ENCODE results near the gene SAMD14. TPM values are rescaled to one million over a fixed set of nuclear protein-coding genes. Genes with fewer than 3 reads are reported as not detected.

Gene SAMD14
- total and polyA plus RNA-seq, 2 of the 4 experiments (the other 2 are of a cell fraction): 1.4 to 6.2 TPM

DNA sequence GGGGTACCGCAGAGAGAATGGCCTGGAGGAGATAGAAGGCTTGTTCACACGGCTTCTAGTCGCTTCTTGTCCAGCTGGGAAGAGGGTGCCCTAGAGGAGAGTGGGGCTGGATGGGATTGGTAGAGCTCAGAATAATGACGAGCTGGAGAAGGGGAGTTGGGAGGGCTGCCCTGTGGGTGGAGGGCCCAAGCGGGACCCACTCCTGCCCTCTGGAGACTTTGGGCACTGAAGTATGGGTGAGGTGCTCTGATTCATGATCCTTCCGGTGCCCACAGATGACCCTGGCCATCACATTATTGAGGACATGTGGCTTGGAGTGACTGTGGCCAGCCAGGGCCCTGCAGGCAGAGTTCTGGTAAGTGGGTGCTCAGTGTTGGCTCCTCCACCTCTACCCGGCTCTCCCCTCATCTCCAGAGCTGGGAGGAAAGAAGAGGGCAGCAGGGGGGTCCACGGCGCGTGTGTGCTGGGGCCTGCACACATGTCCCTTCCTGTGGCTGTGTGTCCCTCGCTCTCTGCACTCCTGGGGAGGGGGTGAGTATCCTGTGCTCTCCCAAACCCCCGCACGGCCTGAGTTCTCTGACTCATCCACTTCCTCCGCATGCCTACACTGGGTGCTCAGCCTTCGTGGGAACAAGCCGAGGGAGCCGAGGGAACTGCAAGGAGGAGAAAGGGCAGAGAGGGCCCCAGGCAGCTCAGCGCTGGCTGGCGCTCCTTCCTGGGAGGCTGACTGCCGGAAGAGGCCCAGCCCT, 65.5 kb downstream of the SAMD14 start:
- peak; percentile 85 for ATAC-seq (ENCODE audit: low read depth)
- POLR2A ChIA-PET (ENCODE audit: unreplicated experiment): interaction anchor here (0.6 kb wide), 1 partner anchor 440 kb away, joined by 4 read pairs; no protein-coding TSS in a partner anchor
- TF ChIP-seq MAFK (IDR thresholded peaks at IDR 0.05; ENCODE audit: low read depth, low read length): no peak
- TF ChIP-seq RFX5 (IDR thresholded peaks at IDR 0.05; ENCODE audit: low read depth, low read length): no peak
- TF ChIP-seq MXI1 (IDR thresholded peaks at IDR 0.05; ENCODE audit: borderline replicate concordance, low read depth, low read length): no peak
- TF ChIP-seq, protein P1, sequence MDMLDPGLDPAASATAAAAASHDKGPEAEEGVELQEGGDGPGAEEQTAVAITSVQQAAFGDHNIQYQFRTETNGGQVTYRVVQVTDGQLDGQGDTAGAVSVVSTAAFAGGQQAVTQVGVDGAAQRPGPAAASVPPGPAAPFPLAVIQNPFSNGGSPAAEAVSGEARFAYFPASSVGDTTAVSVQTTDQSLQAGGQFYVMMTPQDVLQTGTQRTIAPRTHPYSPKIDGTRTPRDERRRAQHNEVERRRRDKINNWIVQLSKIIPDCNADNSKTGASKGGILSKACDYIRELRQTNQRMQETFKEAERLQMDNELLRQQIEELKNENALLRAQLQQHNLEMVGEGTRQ (IDR thresholded peaks at IDR 0.05; ENCODE audit: low read depth, low read length): 0 out of 2 replicates have a peak, but pooled peaks have one; percentile 2
- TF ChIP-seq, protein P2, sequence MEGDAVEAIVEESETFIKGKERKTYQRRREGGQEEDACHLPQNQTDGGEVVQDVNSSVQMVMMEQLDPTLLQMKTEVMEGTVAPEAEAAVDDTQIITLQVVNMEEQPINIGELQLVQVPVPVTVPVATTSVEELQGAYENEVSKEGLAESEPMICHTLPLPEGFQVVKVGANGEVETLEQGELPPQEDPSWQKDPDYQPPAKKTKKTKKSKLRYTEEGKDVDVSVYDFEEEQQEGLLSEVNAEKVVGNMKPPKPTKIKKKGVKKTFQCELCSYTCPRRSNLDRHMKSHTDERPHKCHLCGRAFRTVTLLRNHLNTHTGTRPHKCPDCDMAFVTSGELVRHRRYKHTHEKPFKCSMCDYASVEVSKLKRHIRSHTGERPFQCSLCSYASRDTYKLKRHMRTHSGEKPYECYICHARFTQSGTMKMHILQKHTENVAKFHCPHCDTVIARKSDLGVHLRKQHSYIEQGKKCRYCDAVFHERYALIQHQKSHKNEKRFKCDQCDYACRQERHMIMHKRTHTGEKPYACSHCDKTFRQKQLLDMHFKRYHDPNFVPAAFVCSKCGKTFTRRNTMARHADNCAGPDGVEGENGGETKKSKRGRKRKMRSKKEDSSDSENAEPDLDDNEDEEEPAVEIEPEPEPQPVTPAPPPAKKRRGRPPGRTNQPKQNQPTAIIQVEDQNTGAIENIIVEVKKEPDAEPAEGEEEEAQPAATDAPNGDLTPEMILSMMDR (conservative IDR thresholded peaks at IDR 0.05; ENCODE audit: low read depth, low read length): no peak
- TF ChIP-seq CEBPB (IDR thresholded peaks at IDR 0.05; ENCODE audit: low read depth, low read length): no peak
- no peak for TF ChIP-seq RCOR1 (IDR thresholded peaks at IDR 0.05; ENCODE audit: insufficient replicate concordance, low read length)
- no peak for TF ChIP-seq CHD1 (IDR thresholded peaks at IDR 0.05; ENCODE audit: low read depth, low read length)
- TF ChIP-seq MAZ (IDR thresholded peaks at IDR 0.05; ENCODE audit: borderline replicate concordance, low read depth, low read length): peak; percentile 91; the same call in 1 of the 2 replicates
- TF ChIP-seq, protein P3, sequence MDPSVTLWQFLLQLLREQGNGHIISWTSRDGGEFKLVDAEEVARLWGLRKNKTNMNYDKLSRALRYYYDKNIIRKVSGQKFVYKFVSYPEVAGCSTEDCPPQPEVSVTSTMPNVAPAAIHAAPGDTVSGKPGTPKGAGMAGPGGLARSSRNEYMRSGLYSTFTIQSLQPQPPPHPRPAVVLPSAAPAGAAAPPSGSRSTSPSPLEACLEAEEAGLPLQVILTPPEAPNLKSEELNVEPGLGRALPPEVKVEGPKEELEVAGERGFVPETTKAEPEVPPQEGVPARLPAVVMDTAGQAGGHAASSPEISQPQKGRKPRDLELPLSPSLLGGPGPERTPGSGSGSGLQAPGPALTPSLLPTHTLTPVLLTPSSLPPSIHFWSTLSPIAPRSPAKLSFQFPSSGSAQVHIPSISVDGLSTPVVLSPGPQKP (IDR thresholded peaks at IDR 0.05; ENCODE audit: borderline replicate concordance, low read depth, low read length): no peak
- TF ChIP-seq SMC3 (IDR thresholded peaks at IDR 0.05; ENCODE audit: low read depth, low read length): no peak; the same call in 1 of the 2 replicates
- peak; percentile 96 for TF ChIP-seq FOS (IDR thresholded peaks at IDR 0.05; ENCODE audit: low read depth, low read length)
- TF ChIP-seq NFE2L2 (IDR thresholded peaks at IDR 0.05; ENCODE audit: low read depth, low read length): no peak

More for the DNA sequence above, 65.5 kb downstream of the SAMD14 start:
- Histone ChIP-seq H3K4me1 (ENCODE audit: control insufficient read depth, insufficient read depth, low read length) (peaks cover 55% of the 10 kb centered on the region), H2BK15ac (ENCODE audit: low read depth, low read length) (peak overlapping the region; percentile 96; the same call in 2 of the 3 replicates), H2BK120ac (ENCODE audit: low read depth, low read length) (peak overlapping the region; percentile 99), H4K20me1 (ENCODE audit: insufficient read depth, low read length) (no peaks in the 10 kb centered on the region), H3K79me1 (ENCODE audit: low read depth in 1 of 2, low read length in 2 of 2) (peaks cover 40 to 91% of the 10 kb centered on the region in 2 experiments; a peak in 3 of 4 replicates), H3K4me2 (ENCODE audit: low read depth, low read length) (peak overlapping the region; percentile 28; the same call in 1 of the 2 replicates), H3K4me3 (ENCODE audit: insufficient read depth, low read depth, low read length) (no peak overlapping the region), H4K91ac (ENCODE audit: insufficient read depth, low read depth, low read length) (peak overlapping the region; percentile 99), H3K14ac (replicated peaks; ENCODE audit: low read depth, low read length) (peak overlapping the region; percentile 95), H2AK5ac (ENCODE audit: low read depth, low read length) (peak overlapping the region; percentile 100), H3K18ac (ENCODE audit: low read depth, low read length) (peak overlapping the region; percentile 76), H3K36me3 (ENCODE audit: control insufficient read depth, insufficient read depth, low read length) (peaks cover 7% of the 10 kb centered on the region), H3K27me3 (ENCODE audit: control insufficient read depth, insufficient read depth, low read length) (no peaks in the 10 kb centered on the region), H2BK20ac (ENCODE audit: low read depth, low read length) (peak overlapping the region; percentile 98), H3K27ac (ENCODE audit: insufficient read depth, low read length) (peak overlapping the region; percentile 94), H3K4ac (ENCODE audit: low read depth, low read length) (peak overlapping the region; percentile 99), H4K8ac (ENCODE audit: low read depth in 2 of 2, low read length in 2 of 2) (peak overlapping the region; percentile 86 to 99), H3K56ac (ENCODE audit: extremely low read depth, insufficient read depth, low read length) (peak overlapping the region; percentile 84), H3K9me3 (ENCODE audit: control insufficient read depth, insufficient read depth, low read length) (no peaks in the 10 kb centered on the region), H3K9me1 (ENCODE audit: insufficient read depth, low read length) (peaks cover 55% of the 10 kb centered on the region), H3K23ac (ENCODE audit: low read depth, low read length) (peak overlapping the region; percentile 84), H4K5ac (ENCODE audit: low read depth, low read length) (peak overlapping the region; percentile 89), H2BK5ac (ENCODE audit: low read depth, low read length, poor library complexity, severe bottlenecking) (peak overlapping the region; percentile 93), H3K9ac (ENCODE audit: low read depth, low read length) (peak overlapping the region; percentile 20), H2AFZ (replicated peaks; ENCODE audit: low read length, poor library complexity) (peak overlapping the region; percentile 79), H2AK9ac (replicated peaks; ENCODE audit: low read depth, low read length, poor library complexity) (peak overlapping the region; percentile 98)
- in situ Hi-C loops (cut with MboI; ENCODE audit: low sequenced_read_pairs) (no loop called here), dilution Hi-C loops (cut with HindIII; ENCODE audit: low sequenced_read_pairs, unreplicated experiment) (no loop called here), intact Hi-C loops (cut with micrococcal nuclease) (loop anchor here (10.0 kb wide), 1 partner anchor 870 kb away; no protein-coding TSS in a partner anchor)
- 90% methylated on average over 4 of the region's 20 CpGs; no CpG with 5 or more reads in 1 of the 2 experiments for WGBS, 2 experiments (ENCODE audit: extremely low coverage in 2 of 2, insufficient read length in 1 of 2)
- CTCF ChIA-PET: interaction anchor here (1.1 to 1.2 kb wide), 2 partner anchors 11 to 30 kb away, joined by 4 read pairs; no protein-coding TSS in a partner anchor
- peak; percentile 97 for DNase-seq
- no TSS peak for BruUV-seq (replicated peaks)
